ENCODE measurements around the gene WWOX.

Gene WWOX

GRCh38 chr16:78842950-78843349, 743.5 kb downstream of the WWOX start:
- TF ChIP-seq POU6F1 (CRISPR knock-in tag; IDR thresholded peaks at IDR 0.05; ENCODE audit: borderline replicate concordance, low read depth) (no peak), TSHZ2 (CRISPR knock-in tag; IDR thresholded peaks at IDR 0.05) (no peak)
- no peak for ATAC-seq

- no peak for ATAC-seq
- no peak for TF ChIP-seq BACH2 (CRISPR knock-in tag; IDR thresholded peaks at IDR 0.05; ENCODE audit: borderline replicate concordance)
- TF ChIP-seq GLIS3 (CRISPR knock-in tag; IDR thresholded peaks at IDR 0.05): no peak
- TF ChIP-seq PATZ1 (CRISPR knock-in tag; IDR thresholded peaks at IDR 0.05; ENCODE audit: borderline replicate concordance): no peak
- TF ChIP-seq ZNF8 (CRISPR knock-in tag; IDR thresholded peaks at IDR 0.05): no peak
- no peak for TF ChIP-seq ZC3H10 (CRISPR knock-in tag; IDR thresholded peaks at IDR 0.05)
Observed at GRCh38 chr16:78843978-78844377, 744.5 kb downstream of the WWOX start.

GRCh38 chr16:78844682-78845081, 745.2 kb downstream of the WWOX start:
- no peak for ATAC-seq

More at GRCh38 chr16:78844682-78845081, 745.2 kb downstream of the WWOX start:
- TF ChIP-seq ZNF565 (CRISPR knock-in tag; conservative IDR thresholded peaks at IDR 0.05; ENCODE audit: low read depth): no peak
- no peak for TF ChIP-seq ARNTL (CRISPR knock-in tag; IDR thresholded peaks at IDR 0.05; ENCODE audit: borderline replicate concordance, low read depth)
- TF ChIP-seq ZFP3 (CRISPR knock-in tag; IDR thresholded peaks at IDR 0.05): no peak
- TF ChIP-seq POU6F1 (CRISPR knock-in tag; IDR thresholded peaks at IDR 0.05; ENCODE audit: borderline replicate concordance, low read depth): no peak
- no peak for TF ChIP-seq CREB5 (CRISPR knock-in tag; IDR thresholded peaks at IDR 0.05; ENCODE audit: low read depth)
- TF ChIP-seq CSDC2 (CRISPR knock-in tag; IDR thresholded peaks at IDR 0.05): no peak
- TF ChIP-seq PATZ1 (CRISPR knock-in tag; IDR thresholded peaks at IDR 0.05; ENCODE audit: borderline replicate concordance): no peak
- TF ChIP-seq ZC3H10 (CRISPR knock-in tag; IDR thresholded peaks at IDR 0.05): no peak
- TF ChIP-seq ZNF8 (CRISPR knock-in tag; IDR thresholded peaks at IDR 0.05): no peak
- TF ChIP-seq ESRRG (CRISPR knock-in tag; IDR thresholded peaks at IDR 0.05): no peak
- TF ChIP-seq ISL1 (CRISPR knock-in tag; IDR thresholded peaks at IDR 0.05): no peak

All from SK-N-SH treated with all-trans-retinoic acid at 6 μM for 48 hours (cell line).